H1 (cell line): Measurements from ENCODE around the gene CACNB2.

Experiments used
- EZH2 ChIP-seq: fragments of 200-600 bp; sonication (generic); IDR thresholded peaks from 2 replicates; pipeline ENCODE4 v1.7.1; 2012; ENCODE audit warnings: low read depth, mild to moderate bottlenecking, moderate library complexity, low read length, inconsistent platforms; ENCODE audit not compliant: severe bottlenecking
- TAF1 ChIP-seq: IDR thresholded peaks from 2 replicates; pipeline ENCODE4 v1.6.1; 2011; ENCODE audit warnings: mild to moderate bottlenecking, low read depth, low read length
- TF ChIP-seq, protein P1 (sequence below), 3 experiments: IDR thresholded peaks; 1 replicate in 2 of 3; 2 replicates in 1 of 3; pipeline versions ENCODE4 v1.5.1 to v1.6.1; 2011; ENCODE audit warnings: low read length in 3 of 3, mild to moderate bottlenecking in 3 of 3, inconsistent platforms in 2 of 3, low read depth in 1 of 3, moderate library complexity in 1 of 3; ENCODE audit not compliant: insufficient read depth in 1 of 3; ENCODE audit errors: control extremely low read depth in 1 of 3

DNA sequence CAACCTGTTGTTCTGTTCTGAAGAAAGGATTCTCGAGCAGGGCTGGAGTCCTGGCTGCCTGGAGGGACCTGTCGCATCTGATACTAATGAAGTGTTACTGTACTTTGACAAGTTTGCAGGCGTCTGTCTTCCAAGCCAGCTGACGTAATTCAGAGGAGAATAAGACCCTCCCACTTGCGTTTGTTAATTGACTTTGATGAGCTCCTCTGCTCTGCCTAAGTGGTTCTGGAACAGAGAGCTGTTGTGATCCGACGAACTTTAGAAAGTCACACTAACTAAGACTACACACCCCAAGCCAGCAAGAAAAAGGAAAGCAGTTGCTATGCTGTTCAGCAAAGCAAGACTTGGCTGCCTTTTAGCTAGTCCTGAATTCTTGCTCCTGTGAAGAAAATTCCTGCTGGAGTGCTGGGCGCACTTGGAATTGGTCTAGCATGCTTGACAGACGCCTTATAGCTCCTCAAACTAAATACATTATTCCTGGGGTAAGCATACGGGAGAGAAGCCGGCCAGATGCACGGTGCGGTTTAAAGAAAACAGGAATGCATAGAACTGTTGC, 200.3 kb downstream of the CACNB2 start:
- no peak for TF ChIP-seq TAF1
- no peak for TF ChIP-seq EZH2
- TF ChIP-seq, protein P1, sequence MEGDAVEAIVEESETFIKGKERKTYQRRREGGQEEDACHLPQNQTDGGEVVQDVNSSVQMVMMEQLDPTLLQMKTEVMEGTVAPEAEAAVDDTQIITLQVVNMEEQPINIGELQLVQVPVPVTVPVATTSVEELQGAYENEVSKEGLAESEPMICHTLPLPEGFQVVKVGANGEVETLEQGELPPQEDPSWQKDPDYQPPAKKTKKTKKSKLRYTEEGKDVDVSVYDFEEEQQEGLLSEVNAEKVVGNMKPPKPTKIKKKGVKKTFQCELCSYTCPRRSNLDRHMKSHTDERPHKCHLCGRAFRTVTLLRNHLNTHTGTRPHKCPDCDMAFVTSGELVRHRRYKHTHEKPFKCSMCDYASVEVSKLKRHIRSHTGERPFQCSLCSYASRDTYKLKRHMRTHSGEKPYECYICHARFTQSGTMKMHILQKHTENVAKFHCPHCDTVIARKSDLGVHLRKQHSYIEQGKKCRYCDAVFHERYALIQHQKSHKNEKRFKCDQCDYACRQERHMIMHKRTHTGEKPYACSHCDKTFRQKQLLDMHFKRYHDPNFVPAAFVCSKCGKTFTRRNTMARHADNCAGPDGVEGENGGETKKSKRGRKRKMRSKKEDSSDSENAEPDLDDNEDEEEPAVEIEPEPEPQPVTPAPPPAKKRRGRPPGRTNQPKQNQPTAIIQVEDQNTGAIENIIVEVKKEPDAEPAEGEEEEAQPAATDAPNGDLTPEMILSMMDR (IDR thresholded peaks at IDR 0.05; ENCODE audit: control extremely low read depth in 1 of 3, insufficient read depth in 1 of 3, low read depth in 1 of 3, low read length in 3 of 3): no peak
